Head of caudate nucleus (tissue), 42 donors: ENCODE results near the gene S1PR5.
"Not testable (repeated sequence)": the region's sequence is repeated elsewhere in the genome, so short reads cannot be mapped to it uniquely, and the experiment has no call there.

Experiments
- DNase-seq, 42 donors: peaks; one replicate each; pipeline versions ENCODE4 v3.0.0 to v3.0.0-alpha.2; 2020 to 2021; ENCODE audit warnings: mixed read lengths in 7 of 42
- intact Hi-C: fragments of 100-400 bp; cut with DNase I; formaldehyde crosslinking; loops from one replicate; pipeline ENCODE4 v1.15.0; 2022

Gene S1PR5

DNA sequence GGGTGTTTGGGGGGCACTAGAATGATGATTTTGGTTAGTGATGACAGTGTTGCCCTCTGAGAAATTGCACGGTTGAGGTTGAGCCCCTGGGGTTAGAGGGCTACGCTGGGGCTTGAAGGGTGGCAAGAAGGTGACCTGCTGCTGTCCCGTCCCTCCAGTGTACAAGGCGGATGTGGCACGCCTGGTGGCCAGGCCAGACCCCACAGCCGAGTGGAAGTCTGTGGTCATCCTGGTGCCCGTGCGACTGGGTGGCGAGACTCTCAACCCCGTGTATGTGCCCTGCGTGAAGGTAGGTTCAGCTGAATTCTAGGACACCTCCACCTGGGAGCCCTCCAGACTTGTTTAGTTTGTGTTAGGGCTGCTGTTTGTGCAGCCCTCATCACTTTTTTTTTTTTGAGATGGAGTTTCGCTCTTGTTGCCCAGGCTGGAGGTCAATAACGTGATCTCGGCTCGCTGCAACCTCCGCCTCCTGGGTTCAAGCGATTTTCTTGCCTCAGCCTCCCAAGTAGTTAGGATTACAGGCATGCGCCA is 31.6 kb upstream of the S1PR5 start:
- intact Hi-C loops, result no loop called here
- no peak for DNase-seq

DNA sequence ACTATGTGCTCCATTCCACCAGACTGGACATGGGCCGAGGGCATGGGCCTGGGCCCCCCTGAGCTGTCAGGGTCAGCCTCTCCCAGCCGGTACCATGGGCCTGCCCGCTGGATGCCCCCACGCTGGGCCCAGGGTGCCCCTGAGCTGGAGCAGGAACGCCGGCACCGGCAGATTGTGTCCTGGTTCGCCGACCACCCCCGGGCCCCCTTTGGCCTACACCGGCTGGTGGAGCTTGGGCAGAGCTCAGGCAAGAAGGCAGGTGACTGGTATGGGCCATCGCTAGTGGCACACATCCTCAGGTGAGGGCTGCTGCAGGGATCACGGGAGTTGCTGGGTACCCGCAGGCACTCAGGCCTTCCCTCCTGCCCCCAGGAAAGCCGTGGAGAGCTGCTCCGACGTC is 29.6 kb upstream of the S1PR5 start:
- DNase-seq, result no peak
- intact Hi-C loops, result no loop called here

DNA sequence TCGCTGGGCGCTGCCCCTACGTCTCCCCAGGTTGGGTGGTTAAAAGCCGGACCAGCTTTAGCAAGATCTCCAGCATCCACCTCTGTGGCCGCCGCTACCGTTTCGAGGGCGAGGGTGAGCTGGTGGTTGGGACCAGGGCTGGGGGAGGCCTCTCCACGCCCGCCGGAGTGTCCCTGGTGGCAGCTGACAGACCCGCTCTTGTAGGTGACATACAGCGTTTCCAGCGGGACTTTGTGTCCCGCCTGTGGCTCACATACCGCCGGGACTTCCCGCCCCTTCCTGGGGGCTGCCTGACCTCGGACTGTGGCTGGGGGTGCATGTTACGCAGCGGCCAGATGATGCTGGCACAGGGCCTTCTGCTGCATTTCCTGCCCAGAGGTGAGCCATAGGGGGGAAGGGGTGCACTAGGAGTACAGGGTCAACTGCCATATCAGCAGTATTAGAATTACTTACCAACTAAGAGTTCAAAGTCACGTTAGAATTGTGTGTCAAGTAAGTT is 27.6 kb upstream of the S1PR5 start:
- peak in 1 of 42 donors; percentile 45 for DNase-seq
- intact Hi-C loops, result no loop called here

DNA sequence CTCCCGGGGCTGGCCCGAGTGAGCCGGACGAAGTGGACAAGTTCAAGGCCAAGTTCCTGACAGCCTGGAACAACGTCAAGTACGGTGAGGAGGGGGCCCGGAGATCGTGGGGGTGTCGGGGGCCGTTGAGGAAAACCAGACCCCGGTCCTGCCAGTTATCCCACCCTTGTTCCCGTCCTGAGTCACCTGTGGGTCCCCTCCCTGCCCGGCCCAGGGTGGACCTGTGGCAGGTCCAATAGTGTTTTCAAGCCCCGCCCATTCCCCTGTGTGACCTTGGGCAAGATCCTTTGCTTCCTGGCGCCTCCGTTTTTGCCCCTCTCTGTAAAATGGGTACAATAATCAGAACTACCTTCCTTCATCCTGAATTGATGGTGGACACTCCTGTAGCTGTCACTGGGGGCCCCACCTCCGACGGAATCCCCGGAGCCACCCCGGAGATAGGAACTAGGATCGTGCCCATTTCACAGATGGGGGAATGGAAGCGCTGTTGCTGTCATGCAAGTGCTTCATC is 27.1 kb upstream of the S1PR5 start:
- DNase-seq, result peak in 4 of 42 donors; percentile 7 to 25 (median 14)
- intact Hi-C loops, result no loop called here

DNA sequence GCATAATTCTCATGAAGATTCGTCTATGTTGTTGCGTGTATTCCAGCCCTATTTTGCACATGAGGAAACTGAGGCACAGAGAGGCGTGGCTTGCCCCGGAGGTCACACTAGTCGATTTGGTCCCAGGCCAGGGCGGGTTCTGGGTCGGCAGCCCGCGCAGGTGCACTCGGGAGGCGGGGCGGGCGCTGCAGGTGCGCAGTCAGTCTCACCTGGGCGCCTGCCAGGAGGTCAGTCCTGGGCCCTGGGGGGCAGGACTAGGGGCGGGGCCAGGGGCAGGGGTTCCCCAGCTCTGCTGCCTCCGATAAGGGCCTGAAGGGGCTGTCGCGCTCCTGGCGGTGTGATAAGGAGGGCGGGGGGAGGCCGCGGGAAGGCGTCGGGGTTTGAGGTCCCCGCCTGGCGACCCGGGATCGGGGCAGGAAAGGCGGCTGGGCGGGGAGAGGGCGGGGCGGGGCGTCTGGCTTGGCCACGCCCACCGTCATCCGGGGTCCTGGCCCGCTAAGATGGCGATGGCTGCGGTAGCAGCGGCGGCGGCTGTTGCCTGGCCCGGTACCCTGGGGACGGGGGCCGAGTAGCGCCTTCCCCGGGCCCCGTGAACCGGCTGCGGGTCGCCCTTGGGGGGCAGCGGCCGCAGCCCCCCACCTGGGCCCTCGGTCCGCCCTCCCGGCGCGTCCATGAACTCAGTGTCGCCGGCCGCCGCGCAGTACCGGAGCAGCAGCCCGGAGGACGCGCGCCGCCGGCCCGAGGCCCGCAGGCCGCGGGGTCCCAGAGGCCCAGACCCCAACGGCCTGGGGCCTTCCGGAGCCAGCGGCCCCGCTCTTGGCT is 26.4 kb upstream of the S1PR5 start, which contains the start of gene ATG4D:
TSS of gene ATG4D (plus strand) at position 485 of the 822 bp plus-strand sequence. CDS start at position 672, 187 bp downstream.
- DNase-seq, result peak; percentile 55 to 93 (median 85)
- intact Hi-C loops, result no loop called here

DNA sequence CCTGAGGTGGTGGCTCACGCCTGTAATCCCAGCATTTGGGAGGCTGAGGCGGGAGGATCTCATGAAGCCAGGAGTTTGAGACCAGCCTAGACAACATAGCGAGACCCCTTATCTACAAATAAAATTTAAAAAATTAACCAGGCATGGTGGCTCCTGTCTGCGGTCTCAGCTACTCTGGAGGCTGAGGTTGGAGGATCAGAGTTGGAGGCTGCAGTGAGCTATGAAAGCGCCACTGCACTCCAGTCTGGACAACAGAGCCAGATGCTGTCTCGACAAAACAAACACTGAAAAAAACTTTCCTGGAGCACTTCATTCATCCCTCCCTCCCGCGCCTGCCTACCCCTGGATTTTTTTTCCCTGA is 25.8 kb upstream of the S1PR5 start:
- intact Hi-C loops, result no loop called here
- DNase-seq, result no peak

DNA sequence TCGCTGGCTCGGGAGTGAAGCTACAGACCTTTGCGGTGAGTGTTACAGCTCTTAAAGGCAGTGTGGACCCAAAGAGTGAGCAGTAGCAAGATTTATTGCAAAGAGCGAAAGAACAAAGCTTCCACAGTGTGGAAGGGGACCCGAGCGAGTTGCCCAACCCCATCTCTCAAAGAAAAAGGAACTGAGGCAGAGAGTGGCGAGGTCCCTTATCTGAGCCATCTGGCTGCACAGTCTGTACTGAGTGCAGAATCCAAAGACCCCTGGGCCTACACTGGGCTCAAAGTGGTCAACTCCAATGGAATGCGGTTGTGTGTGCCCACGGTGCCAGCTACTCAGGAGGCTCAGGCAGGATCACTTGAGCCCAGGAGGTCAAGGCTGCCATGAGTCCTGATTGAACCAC is 21.8 kb upstream of the S1PR5 start:
- DNase-seq, intact Hi-C loops: not testable (repeated sequence)

DNA sequence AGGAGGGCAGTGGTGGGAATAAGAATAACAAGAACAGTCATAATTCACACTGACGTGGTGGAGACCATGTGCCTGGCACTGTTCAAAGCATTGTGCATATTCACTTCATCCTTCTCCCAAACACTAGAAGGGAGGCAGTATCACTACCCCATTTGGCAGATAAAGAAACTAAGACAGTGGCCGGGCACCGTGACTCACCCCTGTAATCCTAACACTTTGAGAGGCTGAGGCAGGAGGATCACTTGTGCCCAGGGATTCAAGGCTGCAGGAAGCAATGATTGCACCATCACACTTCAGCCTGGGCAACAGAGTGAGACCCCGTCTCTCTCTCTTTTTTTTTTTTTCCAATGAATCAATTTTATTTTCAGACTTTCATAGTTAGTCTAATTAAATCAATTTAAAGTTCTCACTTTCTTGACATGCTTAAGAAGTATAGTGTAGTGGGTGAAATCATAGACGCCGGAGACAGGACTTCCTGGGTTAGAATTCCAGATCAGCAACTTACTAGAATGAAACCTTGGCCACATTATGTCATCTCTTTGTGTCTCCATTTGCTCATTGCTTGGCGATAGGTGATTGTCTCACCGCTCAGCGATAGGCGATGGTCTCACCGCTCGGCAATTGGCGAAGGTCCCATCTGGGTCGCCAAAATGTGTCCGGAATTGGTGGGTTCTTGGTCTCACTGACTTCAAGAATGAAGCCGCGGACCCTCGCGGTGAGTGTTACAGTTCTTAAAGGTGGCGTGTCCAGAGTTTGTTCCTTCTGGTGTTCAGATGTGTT is 21.1 kb upstream of the S1PR5 start:
- DNase-seq, result no peak
- intact Hi-C loops, result no loop called here

DNA sequence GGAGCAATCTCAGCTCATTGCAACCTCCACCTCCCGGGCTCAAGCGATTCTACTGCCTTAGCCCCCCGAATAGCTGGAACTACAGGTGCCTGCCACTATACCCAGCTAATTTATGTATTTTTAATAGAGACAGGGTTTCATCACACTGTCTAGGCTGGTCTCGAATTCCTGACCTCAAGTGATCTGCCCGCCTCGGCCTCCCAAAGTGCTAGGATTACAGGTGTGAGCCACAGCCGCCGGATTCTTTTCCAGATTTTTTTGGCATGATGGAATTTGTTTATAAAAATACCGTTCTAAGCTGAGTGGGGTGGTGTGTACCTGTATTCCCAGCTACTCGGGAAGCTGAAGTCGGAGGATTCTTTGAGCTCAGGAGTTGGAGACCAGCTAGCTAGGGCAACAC is 20.4 kb upstream of the S1PR5 start:
- no peak for DNase-seq
- intact Hi-C loops, result no loop called here

DNA sequence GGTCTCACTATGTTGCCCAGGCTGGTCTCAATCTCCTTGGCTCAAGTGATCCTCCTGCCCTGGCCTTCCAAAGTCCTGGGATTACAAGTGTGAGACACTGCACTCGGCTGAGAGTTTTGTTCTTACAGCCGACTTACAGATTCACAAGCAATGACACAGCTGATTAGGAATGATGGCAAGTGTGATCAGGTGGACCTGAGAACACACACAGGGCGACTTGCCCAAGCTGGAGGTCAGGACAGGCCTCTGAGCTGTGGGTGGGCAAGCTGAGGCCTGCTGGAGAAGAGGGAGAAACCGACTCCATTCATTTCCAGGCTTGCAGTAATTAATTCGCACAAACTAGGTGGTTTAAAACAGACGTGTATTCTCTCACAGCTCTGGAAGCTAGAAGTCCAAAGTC is 18.4 kb upstream of the S1PR5 start:
- intact Hi-C loops, result no loop called here
- DNase-seq, result no peak

DNA sequence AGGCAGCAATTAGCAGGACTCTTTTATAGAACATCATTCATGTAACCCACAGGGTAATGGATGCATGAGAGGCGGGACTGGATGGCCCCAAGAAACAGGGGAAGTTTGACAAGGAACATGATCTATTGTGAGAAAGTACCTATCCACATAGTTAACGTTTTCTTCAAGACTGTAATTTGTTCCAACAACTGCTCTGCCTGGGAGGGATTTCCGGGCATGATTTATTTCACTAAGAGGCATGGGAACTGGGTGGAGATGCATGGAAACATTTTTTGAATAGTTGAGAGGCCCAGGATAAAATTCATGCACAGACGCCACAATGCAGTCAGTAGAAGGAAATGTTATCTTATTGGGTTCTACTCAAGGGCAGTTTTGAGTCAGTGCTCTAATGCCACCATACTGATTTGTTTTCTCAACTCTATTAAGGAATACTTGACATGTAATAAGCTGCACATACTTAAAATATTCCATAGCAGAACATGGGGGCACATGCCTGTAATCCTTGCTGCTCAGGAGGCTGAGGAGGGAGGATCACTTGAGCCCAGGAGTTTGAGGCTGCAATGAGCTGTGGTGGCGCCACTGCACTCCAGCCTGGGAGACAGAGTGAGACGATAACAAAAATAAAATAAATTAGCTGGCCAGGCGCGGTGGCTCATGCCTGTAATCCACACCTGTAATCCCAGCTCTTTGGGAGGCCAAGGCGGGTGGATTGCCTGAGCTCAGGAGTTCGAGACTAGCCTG is 16.6 kb upstream of the S1PR5 start:
- DNase-seq, result no peak
- intact Hi-C loops, result no loop called here

DNA sequence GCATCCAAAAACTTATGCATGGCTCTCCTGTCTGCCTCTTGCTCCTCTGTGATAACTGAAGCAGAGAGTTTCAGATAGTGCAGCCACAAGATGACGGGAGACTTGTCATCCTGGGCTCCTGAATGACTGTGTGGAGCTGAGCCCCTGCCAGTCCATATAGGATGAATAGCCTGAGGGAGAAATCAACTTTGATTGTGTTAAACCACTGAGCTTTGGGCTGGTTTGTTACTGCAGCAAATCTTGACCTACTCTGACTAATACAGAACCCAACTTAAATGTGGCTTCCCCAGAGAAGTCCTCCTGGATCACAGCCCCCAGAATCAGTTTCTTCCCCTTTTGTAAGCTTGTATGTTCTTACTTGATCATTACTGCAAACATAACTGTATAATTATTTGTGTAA is 15.2 kb upstream of the S1PR5 start:
- intact Hi-C loops, result no loop called here
- DNase-seq, result no peak

DNA sequence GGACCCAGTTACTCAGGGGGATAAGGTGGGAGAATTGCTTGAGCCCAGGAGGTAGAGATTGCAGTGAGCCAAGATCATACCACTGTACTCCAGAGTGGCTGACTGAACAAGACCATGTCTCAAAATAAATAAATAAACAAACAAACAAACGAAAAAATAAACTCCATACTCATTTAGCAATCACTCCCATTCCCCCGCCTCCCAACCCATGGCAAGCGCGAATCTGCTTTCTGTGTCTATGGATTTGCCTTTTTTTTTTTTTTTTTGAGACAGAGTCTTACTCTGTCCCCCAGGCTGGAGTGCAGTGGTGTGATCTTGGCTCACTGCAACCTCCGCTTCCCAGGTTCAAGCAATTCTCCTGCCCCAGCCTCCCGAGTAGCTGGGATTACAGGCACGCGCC is 9.6 kb upstream of the S1PR5 start:
- intact Hi-C loops, DNase-seq: not testable (repeated sequence)

DNA sequence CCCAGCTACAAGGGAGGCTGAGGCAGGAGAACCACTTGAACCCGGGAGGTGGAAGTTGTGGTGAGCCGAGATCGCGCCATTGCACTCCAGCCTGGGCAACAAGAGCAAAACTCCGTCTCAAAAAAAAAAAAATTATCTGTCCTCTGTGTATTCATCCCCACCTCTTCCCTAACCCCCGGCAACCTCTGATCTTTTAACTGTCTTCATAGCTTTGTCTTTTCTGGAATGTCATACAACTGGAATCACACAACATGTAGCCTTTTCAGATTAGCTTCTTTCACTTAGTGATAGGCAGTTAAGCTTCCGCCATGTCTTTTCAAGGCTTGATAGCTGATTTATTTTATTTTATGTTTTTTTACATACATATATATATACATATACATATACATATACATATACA is 8.4 kb upstream of the S1PR5 start:
- intact Hi-C loops, result no loop called here
- DNase-seq, result no peak

DNA sequence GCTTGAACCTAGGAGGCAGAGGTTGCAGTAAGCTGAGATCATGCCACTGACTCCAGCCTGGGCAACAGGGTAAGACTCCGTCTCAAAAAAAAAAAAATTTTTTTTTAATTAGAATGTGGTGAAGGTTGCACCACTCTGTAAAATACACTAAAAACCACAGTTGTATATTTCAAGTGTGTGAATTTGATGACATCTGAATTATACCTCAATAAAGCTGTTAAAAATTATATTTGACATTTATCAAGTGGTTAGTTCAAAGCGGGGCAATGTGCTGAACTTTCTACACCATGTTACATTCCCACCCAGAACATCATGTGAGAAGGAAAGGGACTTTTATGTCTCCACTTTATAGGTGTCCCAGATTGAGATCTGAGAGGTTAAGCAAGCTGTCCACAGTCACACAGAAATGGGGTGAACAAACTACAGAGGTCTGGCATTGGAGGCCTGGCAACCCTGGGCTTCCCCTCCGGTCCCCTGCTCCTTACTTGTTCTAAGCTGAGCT is 5.9 kb upstream of the S1PR5 start:
- intact Hi-C loops, result no loop called here

DNA sequence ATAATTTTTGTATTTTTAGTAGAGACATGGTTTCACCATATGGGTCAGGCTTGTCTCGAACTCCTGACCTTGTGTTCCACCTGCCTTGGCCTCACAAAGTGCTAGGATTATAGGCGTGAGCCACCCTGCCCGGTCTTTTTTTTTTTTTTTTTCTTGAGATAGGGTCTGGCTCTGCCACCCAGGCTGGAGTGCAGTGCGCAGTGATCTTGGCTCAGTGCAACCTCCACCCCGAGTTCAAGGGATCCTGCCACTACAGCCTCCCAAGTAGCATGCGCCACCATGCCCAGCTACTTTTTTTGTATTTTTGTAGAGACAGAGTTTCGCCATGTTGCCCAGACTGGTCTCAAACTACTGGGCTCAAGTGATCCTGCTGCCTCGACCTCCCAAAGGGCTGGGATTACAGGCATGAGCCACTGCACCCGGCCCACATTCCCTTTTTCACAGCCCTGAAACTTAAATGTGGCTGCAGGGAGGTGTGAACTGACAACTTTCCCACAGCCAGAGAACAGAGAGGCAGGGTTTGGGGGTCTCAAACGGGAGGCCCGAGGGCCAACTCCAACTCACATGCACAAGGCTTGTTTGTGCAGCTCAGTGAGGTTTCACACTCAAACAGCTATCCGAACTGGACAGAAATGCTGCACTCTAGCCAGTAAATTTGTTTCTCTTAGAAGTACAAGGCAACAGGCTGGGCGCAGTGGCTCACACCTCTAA is 4.4 kb upstream of the S1PR5 start:
- intact Hi-C loops, result no loop called here
- no peak for DNase-seq

More for the DNA sequence above, 5.9 kb upstream of the S1PR5 start:
- no peak for DNase-seq

DNA sequence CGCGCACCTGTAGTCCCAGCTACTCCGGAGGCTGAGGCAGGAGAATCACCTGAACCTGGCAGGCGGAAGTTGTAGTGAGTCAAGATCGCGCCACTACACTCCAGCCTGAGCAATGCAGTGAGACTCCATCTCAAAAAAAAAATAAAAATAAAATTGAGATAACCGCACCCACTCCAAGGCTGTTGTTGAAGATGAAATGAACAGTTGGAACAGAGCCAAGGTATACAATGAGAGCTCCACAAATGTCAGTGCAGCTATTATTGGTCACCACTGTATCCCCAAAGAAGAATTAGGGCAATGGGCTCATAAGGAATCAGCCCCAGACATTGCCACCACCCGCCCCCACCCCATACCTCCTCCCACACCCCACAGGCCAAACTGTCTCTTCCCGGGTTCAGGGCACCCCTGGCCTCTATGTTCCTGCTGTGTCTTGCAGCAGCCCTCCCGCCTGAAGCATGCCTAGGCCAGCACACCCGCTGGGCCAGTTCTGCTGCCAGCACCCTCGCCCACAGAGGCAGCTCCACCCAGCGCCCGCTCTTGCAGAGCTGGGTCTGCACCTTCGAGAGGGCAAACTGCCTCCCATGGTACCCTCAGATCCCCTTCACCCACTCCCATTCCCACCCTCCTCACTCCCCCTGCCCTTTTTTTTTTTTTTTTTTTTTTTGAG is 3.5 kb upstream of the S1PR5 start:
- intact Hi-C loops, result no loop called here
- no peak for DNase-seq

DNA sequence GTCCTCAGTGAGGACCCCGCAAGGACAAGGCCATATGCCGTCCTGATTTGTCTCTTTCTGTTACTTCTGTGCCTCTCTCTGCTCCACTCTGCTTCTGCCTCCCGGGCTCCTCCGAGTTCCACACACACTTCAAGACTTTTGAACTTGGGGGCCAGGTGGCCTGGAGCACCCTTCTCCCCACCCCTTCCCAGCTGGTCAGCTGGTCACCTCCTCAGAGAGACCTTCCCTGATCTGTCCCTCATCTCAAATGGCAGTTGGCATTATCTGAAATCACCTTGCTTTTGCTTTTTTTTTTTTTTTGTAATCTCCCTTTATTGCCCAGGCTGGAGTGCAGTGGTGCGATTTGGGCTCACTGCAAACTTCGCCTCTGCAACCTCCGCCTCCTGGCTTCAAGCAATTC is 2.2 kb upstream of the S1PR5 start:
- intact Hi-C loops, result no loop called here

More for the DNA sequence above, 2.2 kb upstream of the S1PR5 start:
- DNase-seq, result no peak
